Fibroblast of lung (primary cell): ENCODE results near the gene ACE. TPM values are rescaled to one million over a fixed set of nuclear protein-coding genes. Genes with fewer than 3 reads are reported as not detected.
A peak's percentile ranks its signal among the peaks of the same experiment; 100 is the strongest.

Experiments used
- DNase-seq, 2 donors: peaks; one replicate each; pipeline versions ENCODE4 v3.0.0 to v3.0.0-alpha.2; 2010; ENCODE audit warnings: low read depth in 2 of 2
- H2AFZ ChIP-seq: 2 replicates; pipeline ENCODE4 v1.5.1; 2012; ENCODE audit warnings: low read length, control low read depth, inconsistent platforms
- H3K27ac ChIP-seq: 2 replicates; pipeline ENCODE4 v1.5.1; 2011; ENCODE audit warnings: low read length, control low read depth; ENCODE audit not compliant: insufficient read depth
- H3K27me3 ChIP-seq: 2 replicates; pipeline ENCODE4 v1.5.1; 2011; ENCODE audit warnings: mild to moderate bottlenecking, low read length; ENCODE audit not compliant: control insufficient read depth, insufficient read depth
- H3K36me3 ChIP-seq: 2 replicates; pipeline ENCODE4 v1.5.1; 2011; ENCODE audit warnings: low read length; ENCODE audit not compliant: control insufficient read depth, insufficient read depth
- H3K4me1 ChIP-seq: 2 replicates; pipeline ENCODE4 v1.5.1; 2011; ENCODE audit warnings: low read length; ENCODE audit not compliant: control insufficient read depth, insufficient read depth; ENCODE audit errors: extremely low read depth
- H3K4me2 ChIP-seq: 2 replicates; pipeline ENCODE4 v1.5.1; 2011; ENCODE audit warnings: low read length, control low read depth; ENCODE audit not compliant: insufficient read depth; ENCODE audit errors: extremely low read depth
- H3K4me3 ChIP-seq, 4 experiments: fragments of 200-600 bp in 1 of 4; sonication (generic) in 1 of 4; replicated peaks in 1 of 4; 2 replicates each; pipeline ENCODE4 v1.5.1; 2011 to 2016; ENCODE audit warnings: low read length in 4 of 4, low read depth in 3 of 4, mild to moderate bottlenecking in 3 of 4, control low read depth in 2 of 4, inconsistent platforms in 1 of 4, mixed read lengths in 1 of 4; ENCODE audit not compliant: insufficient read depth in 1 of 4; ENCODE audit errors: control extremely low read depth in 1 of 4
- H3K79me2 ChIP-seq: 2 replicates; pipeline ENCODE4 v1.5.1; 2012; ENCODE audit warnings: mild to moderate bottlenecking, low read length, inconsistent platforms; ENCODE audit not compliant: control insufficient read depth, insufficient read depth
- H3K9ac ChIP-seq: 2 replicates; pipeline ENCODE4 v1.5.1; 2011; ENCODE audit warnings: mild to moderate bottlenecking, low read length, control low read depth; ENCODE audit not compliant: insufficient read depth
- H3K9me3 ChIP-seq: 2 replicates; pipeline ENCODE4 v1.5.1; 2012; ENCODE audit warnings: low read depth, low read length; ENCODE audit not compliant: control insufficient read depth, insufficient read depth
- H4K20me1 ChIP-seq: 2 replicates; pipeline ENCODE4 v1.5.1; 2011; ENCODE audit warnings: low read length; ENCODE audit not compliant: control insufficient read depth, insufficient read depth; ENCODE audit errors: extremely low read depth
- EZH2 ChIP-seq: IDR thresholded peaks from 2 replicates; pipeline ENCODE4 v1.5.1; 2012; ENCODE audit warnings: low read length, control low read depth, mild to moderate bottlenecking; ENCODE audit errors: missing control alignments
- polyA plus RNA-seq, 2 donors: library from polyadenylated mRNA; depleted of rRNA in 1 of 2; stranded (reverse) in 1 of 2; unstranded in 1 of 2; fragments of >200 nt; gene quantifications; 2 replicates each; pipeline ENCODE4 v1.2.1, GENCODE V29; 2011 to 2012; ENCODE audit warnings: missing spikeins in 1 of 2
- total RNA-seq: library from RNA; depleted of rRNA; stranded (reverse); fragments of >200 nt; gene quantifications from 2 replicates; pipeline ENCODE4 v1.2.1, GENCODE V29; 2014
- TF ChIP-seq, protein P1 (sequence below), 2 donors: IDR thresholded peaks in 1 of 2; conservative IDR thresholded peaks in 1 of 2; 1 replicate in 1 of 2; 2 replicates in 1 of 2; pipeline ENCODE4 v1.5.1; 2011 to 2012; ENCODE audit warnings: low read length in 2 of 2, control low read depth in 1 of 2, inconsistent platforms in 1 of 2, low read depth in 1 of 2, mild to moderate bottlenecking in 1 of 2

Gene ACE
- total and polyA plus RNA-seq, 2 donors (not counting 1 experiment from before 2014, with no cell fraction given): 0.92 to 2.5 TPM

DNA sequence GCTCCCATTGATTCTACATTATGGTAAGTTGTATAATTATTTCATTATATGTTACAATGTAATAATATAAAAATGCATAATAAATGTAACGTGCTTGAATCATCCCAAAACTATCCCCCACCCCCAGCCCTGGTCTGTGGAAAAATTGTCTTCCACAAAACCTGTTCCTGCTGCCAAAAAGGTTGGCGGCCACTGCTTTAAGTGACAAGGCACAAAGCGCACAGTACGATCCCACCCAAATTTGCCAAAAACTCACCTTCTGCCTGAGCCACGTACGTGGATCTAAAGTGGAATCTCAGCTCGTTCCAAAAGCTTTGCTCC, 45.3 kb upstream of the ACE start:
- no peak for DNase-seq
- Histone ChIP-seq H4K20me1 (no peaks in the 10 kb centered on the region), H3K4me3 (no peak overlapping the region), H2AFZ (no peak overlapping the region), H3K4me2 (no peak overlapping the region), H3K27ac (no peak overlapping the region), H3K9ac (no peak overlapping the region), H3K9me3 (no peaks in the 10 kb centered on the region), H3K79me2 (no peaks in the 10 kb centered on the region), H3K4me1 (peaks cover 13% of the 10 kb centered on the region), H3K27me3 (no peaks in the 10 kb centered on the region), H3K36me3 (peaks cover 2% of the 10 kb centered on the region)
- no peak for TF ChIP-seq EZH2
- TF ChIP-seq, protein P1, sequence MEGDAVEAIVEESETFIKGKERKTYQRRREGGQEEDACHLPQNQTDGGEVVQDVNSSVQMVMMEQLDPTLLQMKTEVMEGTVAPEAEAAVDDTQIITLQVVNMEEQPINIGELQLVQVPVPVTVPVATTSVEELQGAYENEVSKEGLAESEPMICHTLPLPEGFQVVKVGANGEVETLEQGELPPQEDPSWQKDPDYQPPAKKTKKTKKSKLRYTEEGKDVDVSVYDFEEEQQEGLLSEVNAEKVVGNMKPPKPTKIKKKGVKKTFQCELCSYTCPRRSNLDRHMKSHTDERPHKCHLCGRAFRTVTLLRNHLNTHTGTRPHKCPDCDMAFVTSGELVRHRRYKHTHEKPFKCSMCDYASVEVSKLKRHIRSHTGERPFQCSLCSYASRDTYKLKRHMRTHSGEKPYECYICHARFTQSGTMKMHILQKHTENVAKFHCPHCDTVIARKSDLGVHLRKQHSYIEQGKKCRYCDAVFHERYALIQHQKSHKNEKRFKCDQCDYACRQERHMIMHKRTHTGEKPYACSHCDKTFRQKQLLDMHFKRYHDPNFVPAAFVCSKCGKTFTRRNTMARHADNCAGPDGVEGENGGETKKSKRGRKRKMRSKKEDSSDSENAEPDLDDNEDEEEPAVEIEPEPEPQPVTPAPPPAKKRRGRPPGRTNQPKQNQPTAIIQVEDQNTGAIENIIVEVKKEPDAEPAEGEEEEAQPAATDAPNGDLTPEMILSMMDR (conservative IDR thresholded peaks at IDR 0.05 in 1 of 2, IDR thresholded peaks at IDR 0.05 in 1 of 2; ENCODE audit: low read depth in 1 of 2, low read length in 2 of 2): no peak

DNA sequence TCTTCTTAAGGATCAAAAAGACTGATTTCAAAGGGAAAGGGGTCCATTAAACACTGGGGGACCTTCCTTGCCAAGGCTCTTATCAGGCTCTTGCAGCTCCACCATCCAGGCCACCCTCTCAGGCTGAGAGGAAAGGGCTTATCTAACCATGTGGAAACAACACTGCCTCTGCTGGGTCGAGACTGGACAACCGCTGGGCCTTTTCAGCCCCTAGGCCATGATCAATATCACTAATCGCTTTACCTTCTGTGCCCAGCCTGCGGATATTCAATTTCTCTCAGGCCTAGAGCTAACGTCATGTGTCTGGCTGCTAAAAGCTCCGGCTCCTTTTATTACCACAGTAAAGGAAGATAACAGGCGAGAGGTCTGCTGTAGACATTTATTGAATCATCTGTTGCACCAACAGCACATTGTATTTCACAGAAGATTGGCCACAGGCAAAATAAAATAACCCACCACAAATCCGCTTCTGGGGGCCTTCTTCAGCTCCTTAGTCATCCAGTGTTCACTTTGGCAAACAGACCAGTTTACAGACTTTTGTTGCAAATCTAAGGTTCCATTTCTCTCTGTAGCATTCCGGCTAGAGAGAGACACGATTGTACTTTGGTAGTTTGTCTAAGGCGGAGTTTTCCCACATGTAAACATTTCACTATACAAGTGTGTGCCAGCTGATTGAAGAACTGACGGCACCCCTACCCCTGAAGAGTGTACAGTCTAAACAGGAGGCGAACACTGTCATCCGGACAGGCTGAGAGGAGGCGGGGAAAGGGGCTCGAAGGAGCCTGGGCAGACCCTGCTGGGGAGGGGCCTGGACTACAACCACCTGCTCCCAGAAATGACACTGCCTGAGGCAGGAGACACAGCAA, 44.7 kb upstream of the ACE start:
- H3K4me3 ChIP-seq: no peak overlapping the region
- no peaks in the 10 kb centered on the region for H3K79me2 ChIP-seq
- peak overlapping the region; percentile 72 for H3K27ac ChIP-seq
- H3K27me3 ChIP-seq: no peaks in the 10 kb centered on the region
- no peak overlapping the region for H3K4me2 ChIP-seq
- H4K20me1 ChIP-seq: no peaks in the 10 kb centered on the region
- H3K9me3 ChIP-seq: no peaks in the 10 kb centered on the region
- no peak overlapping the region for H2AFZ ChIP-seq
- no peak overlapping the region for H3K9ac ChIP-seq
- TF ChIP-seq EZH2: no peak
- TF ChIP-seq, protein P1 (conservative IDR thresholded peaks at IDR 0.05 in 1 of 2, IDR thresholded peaks at IDR 0.05 in 1 of 2; ENCODE audit: low read depth in 1 of 2, low read length in 2 of 2): no peak
- DNase-seq: peak; percentile 46 to 75
- H3K36me3 ChIP-seq: peaks cover 2% of the 10 kb centered on the region
- H3K4me1 ChIP-seq: peaks cover 13% of the 10 kb centered on the region

DNA sequence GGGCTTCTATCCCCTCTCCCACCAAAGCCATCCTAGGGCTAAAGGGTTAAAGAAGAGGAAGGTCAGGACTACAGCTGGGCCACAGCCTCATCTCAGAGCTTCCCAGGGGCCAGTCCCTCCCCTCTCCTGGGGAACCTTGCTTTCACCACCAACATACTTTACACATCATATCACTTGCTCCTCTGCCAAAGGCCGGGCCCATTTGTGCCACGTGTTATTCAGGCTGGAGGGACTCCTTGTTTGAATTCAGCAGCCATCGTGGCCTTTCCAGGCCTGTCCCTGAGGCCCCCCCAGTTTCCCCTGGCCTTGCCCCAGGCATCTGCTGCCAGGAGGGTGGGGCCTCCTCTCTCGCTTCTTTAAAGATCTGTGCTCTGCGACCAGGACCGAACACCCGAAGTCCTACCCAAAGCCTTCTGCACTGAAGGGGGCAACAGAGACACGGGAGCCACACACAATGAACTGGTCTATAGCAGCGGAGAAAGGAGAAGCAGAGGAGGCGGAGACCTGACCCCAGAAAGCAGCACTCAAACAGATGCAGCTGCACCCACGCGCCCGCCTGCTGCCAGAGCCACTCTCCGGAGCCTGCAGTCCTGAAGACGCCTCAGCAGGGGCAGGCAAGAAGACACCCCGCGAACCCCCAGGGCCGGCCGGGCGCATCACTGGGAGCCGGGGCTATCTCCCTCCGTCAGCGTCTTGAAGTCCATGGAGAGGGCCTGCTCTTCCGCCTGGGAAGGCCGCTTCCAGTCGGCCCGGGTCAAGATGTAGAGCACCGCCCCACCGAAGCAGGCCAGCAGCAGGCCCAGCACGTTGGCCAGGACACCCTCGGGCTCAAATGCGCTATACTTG, 42.9 kb upstream of the ACE start:
- TF ChIP-seq EZH2: no peak
- TF ChIP-seq, protein P1 (conservative IDR thresholded peaks at IDR 0.05 in 1 of 2, IDR thresholded peaks at IDR 0.05 in 1 of 2; ENCODE audit: low read depth in 1 of 2, low read length in 2 of 2): no peak
- no peaks in the 10 kb centered on the region for H3K9me3 ChIP-seq
- H3K79me2 ChIP-seq: no peaks in the 10 kb centered on the region
- H3K27ac ChIP-seq: peak overlapping the region; percentile 79
- no peak overlapping the region for H2AFZ ChIP-seq
- peaks cover 2% of the 10 kb centered on the region for H3K36me3 ChIP-seq
- H3K9ac ChIP-seq: peak overlapping the region; percentile 47
- peak overlapping the region; percentile 56 for H3K4me2 ChIP-seq
- H3K4me3 ChIP-seq: no peak overlapping the region
- H3K27me3 ChIP-seq: no peaks in the 10 kb centered on the region
- peaks cover 13% of the 10 kb centered on the region for H3K4me1 ChIP-seq
- H4K20me1 ChIP-seq: no peaks in the 10 kb centered on the region
- DNase-seq: peak; percentile 88 to 95
